OCI-LY1 (cell line): ENCODE results near the gene HNRNPF.

Experiments
- EZH2 ChIP-seq: fragments of 200-600 bp; sonication (generic), shearing (Covaris generic); IDR thresholded peaks from 2 replicates; pipeline ENCODE4 v1.8.0; 2017; ENCODE audit warnings: borderline replicate concordance, mixed run types, mild to moderate bottlenecking, antibody characterized with exemption, low read length, moderate library complexity, mixed read lengths
- TF ChIP-seq, protein P1 (sequence below): fragments of 200-600 bp; sonication (generic), shearing (Covaris generic); IDR thresholded peaks from 2 replicates; pipeline ENCODE4 v1.5.1; 2017; ENCODE audit warnings: mild to moderate bottlenecking, antibody characterized with exemption, low read length, moderate library complexity, mixed read lengths

DNA sequence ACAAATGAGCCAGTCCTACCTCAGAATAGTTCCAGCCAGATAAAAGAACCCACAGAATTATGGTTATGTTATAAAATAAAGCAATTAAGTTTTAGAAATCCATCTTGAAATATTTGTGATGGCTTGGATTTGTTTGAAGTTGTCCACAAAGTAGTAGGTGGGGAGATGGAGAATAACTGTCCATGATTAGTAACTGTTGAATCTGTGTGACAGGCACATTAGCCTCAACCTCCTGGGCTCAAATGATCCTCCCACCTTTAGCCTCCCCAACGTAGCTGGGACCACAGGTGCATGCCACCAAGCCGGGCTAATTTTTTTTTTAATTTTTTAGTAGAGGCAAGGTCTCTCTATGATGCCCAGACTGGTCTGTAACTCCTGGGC, 10.1 kb downstream of the HNRNPF start:
- TF ChIP-seq, protein P1, sequence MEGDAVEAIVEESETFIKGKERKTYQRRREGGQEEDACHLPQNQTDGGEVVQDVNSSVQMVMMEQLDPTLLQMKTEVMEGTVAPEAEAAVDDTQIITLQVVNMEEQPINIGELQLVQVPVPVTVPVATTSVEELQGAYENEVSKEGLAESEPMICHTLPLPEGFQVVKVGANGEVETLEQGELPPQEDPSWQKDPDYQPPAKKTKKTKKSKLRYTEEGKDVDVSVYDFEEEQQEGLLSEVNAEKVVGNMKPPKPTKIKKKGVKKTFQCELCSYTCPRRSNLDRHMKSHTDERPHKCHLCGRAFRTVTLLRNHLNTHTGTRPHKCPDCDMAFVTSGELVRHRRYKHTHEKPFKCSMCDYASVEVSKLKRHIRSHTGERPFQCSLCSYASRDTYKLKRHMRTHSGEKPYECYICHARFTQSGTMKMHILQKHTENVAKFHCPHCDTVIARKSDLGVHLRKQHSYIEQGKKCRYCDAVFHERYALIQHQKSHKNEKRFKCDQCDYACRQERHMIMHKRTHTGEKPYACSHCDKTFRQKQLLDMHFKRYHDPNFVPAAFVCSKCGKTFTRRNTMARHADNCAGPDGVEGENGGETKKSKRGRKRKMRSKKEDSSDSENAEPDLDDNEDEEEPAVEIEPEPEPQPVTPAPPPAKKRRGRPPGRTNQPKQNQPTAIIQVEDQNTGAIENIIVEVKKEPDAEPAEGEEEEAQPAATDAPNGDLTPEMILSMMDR = no peak
- TF ChIP-seq EZH2 = no peak
